HEK293T (cell line): ENCODE results near the gene TPK1.
A peak's percentile ranks its signal among the peaks of the same experiment; 100 is the strongest.

Experiments used
- CTCF ChIA-PET: fragments of 350-600 bp; formaldehyde crosslinking; extraction: SDS; loops from one replicate; lab custom pipeline; 2021; ENCODE audit warnings: antibody characterized with exemption, inconsistent platforms; lab: Yijun Ruan, JAX
- POLR2A ChIA-PET: fragments of 350-600 bp; formaldehyde crosslinking; extraction: SDS; loops from one replicate; lab custom pipeline; 2020; ENCODE audit warnings: antibody characterized with exemption, inconsistent platforms; lab: Yijun Ruan, JAX
- DNase-seq: peaks from one replicate; pipeline ENCODE4 v3.0.0; 2012; ENCODE audit warnings: mixed read lengths; ENCODE audit errors: extremely low spot score
- ARNT ChIP-seq: fragments of 450-650 bp; IDR thresholded peaks from 2 replicates; pipeline ENCODE4 v1.6.1; 2017; ENCODE audit warnings: mild to moderate bottlenecking
- BHLHE40 ChIP-seq: fragments of 450-650 bp; IDR thresholded peaks from 2 replicates; pipeline ENCODE4 v1.6.1; 2016; ENCODE audit warnings: mild to moderate bottlenecking, moderate library complexity, borderline replicate concordance
- CTBP1 ChIP-seq: fragments of 450-650 bp; IDR thresholded peaks from 2 replicates; pipeline ENCODE4 v1.6.1; 2016; ENCODE audit warnings: borderline replicate concordance
- ELF4 ChIP-seq: fragments of 450-650 bp; IDR thresholded peaks from 2 replicates; pipeline ENCODE4 v1.6.1; 2017; ENCODE audit warnings: antibody characterized with exemption
- FOXA1 ChIP-seq: fragments of 450-650 bp; IDR thresholded peaks from 2 replicates; pipeline ENCODE4 v1.6.1; 2016; ENCODE audit warnings: mild to moderate bottlenecking
- FOXK2 ChIP-seq: fragments of 450-650 bp; IDR thresholded peaks from 2 replicates; pipeline ENCODE4 v1.6.1; 2016; ENCODE audit warnings: mild to moderate bottlenecking
- FOXM1 ChIP-seq: fragments of 450-650 bp; IDR thresholded peaks from 2 replicates; pipeline ENCODE4 v1.6.1; 2017; ENCODE audit warnings: mild to moderate bottlenecking, borderline replicate concordance
- HDGF ChIP-seq: fragments of 450-650 bp; IDR thresholded peaks from 2 replicates; pipeline ENCODE4 v1.6.1; 2017; ENCODE audit warnings: antibody characterized with exemption, borderline replicate concordance
- L3MBTL2 ChIP-seq: fragments of 450-650 bp; conservative IDR thresholded peaks from 2 replicates; pipeline ENCODE4 v1.6.1; 2016; ENCODE audit warnings: mild to moderate bottlenecking
- LEF1 ChIP-seq: fragments of 450-650 bp; IDR thresholded peaks from 2 replicates; pipeline ENCODE4 v1.6.1; 2017; ENCODE audit warnings: mild to moderate bottlenecking, borderline replicate concordance
- NFRKB ChIP-seq: fragments of 450-650 bp; IDR thresholded peaks from 2 replicates; pipeline ENCODE4 v1.6.1; 2016; ENCODE audit warnings: mild to moderate bottlenecking, moderate library complexity
- PKNOX1 ChIP-seq: fragments of 450-650 bp; IDR thresholded peaks from 2 replicates; pipeline ENCODE4 v1.6.1; 2016
- SP1 ChIP-seq: fragments of 450-650 bp; IDR thresholded peaks from 2 replicates; pipeline ENCODE4 v1.6.1; 2017
- SUZ12 ChIP-seq: fragments of 450-650 bp; IDR thresholded peaks from 2 replicates; pipeline ENCODE4 v1.6.1; 2016; ENCODE audit warnings: mild to moderate bottlenecking
- TARDBP ChIP-seq: fragments of 450-650 bp; IDR thresholded peaks from 2 replicates; pipeline ENCODE4 v1.6.1; 2016
- ZNF384 ChIP-seq: fragments of 450-650 bp; IDR thresholded peaks from 2 replicates; pipeline ENCODE4 v1.6.1; 2016

The TPK1 gene

GRCh38 chr7:144527051-144527471 lies 308.8 kb downstream of the TPK1 start:
- DNase-seq: peak; percentile 19
- no peak for TF ChIP-seq ZNF384
- TF ChIP-seq PKNOX1: peak; percentile 48; the same call in 1 of the 2 replicates
- ChIA-PET POLR2A (no interaction called here), CTCF (no interaction called here)

- POLR2A ChIA-PET: no interaction called here
- CTCF ChIA-PET: no interaction called here
- DNase-seq: no peak
- TF ChIP-seq ARNT: no peak
- TF ChIP-seq FOXK2: no peak
- TF ChIP-seq SP1: no peak
- no peak for TF ChIP-seq FOXM1
- TF ChIP-seq HDGF: no peak
- TF ChIP-seq LEF1: no peak
- TF ChIP-seq FOXA1: no peak
- no peak for TF ChIP-seq NFRKB
- TF ChIP-seq ELF4: no peak
- TF ChIP-seq BHLHE40: no peak
- no peak for TF ChIP-seq L3MBTL2
- TF ChIP-seq ZNF384: no peak
- TF ChIP-seq TARDBP: no peak
- no peak for TF ChIP-seq PKNOX1
Measured at GRCh38 chr7:144525956-144526355, 309.9 kb downstream of the TPK1 start.

GRCh38 chr7:144524271-144524670 lies 311.6 kb downstream of the TPK1 start:
- POLR2A ChIA-PET: no interaction called here
- no peak for DNase-seq
- CTCF ChIA-PET: interaction anchor here (0.6 kb wide), 1 partner anchor 122 kb away, joined by 3 read pairs; no protein-coding TSS in a partner anchor
- TF ChIP-seq TARDBP (no peak), BHLHE40 (no peak), HDGF (no peak), ARNT (no peak), FOXA1 (no peak), PKNOX1 (no peak), SUZ12 (no peak), FOXM1 (no peak), ZNF384 (no peak)

- DNase-seq: no peak
- TF ChIP-seq NFRKB (no peak), ELF4 (no peak)
- ChIA-PET POLR2A (no interaction called here), CTCF (interaction anchor here (0.6 kb wide), 1 partner anchor 121 kb away, joined by 3 read pairs; no protein-coding TSS in a partner anchor)
Measured at GRCh38 chr7:144523621-144524020, 312.2 kb downstream of the TPK1 start.

- ChIA-PET CTCF (no interaction called here), POLR2A (no interaction called here)
- TF ChIP-seq BHLHE40: no peak
- no peak for TF ChIP-seq TARDBP
- TF ChIP-seq FOXA1: no peak
- no peak for TF ChIP-seq SP1
- TF ChIP-seq L3MBTL2: no peak
- no peak for TF ChIP-seq SUZ12
- TF ChIP-seq CTBP1: no peak
- TF ChIP-seq PKNOX1: no peak
- TF ChIP-seq FOXK2: no peak
- TF ChIP-seq ARNT: no peak
- no peak for TF ChIP-seq ELF4
- no peak for TF ChIP-seq HDGF
- no peak for TF ChIP-seq LEF1
- TF ChIP-seq NFRKB: no peak
- no peak for TF ChIP-seq FOXM1
- no peak for TF ChIP-seq ZNF384
- no peak for DNase-seq
Measured at GRCh38 chr7:144519925-144520324, 315.9 kb downstream of the TPK1 start.

GRCh38 chr7:144518360-144518759 lies 317.5 kb downstream of the TPK1 start:
- no peak for DNase-seq
- no peak for TF ChIP-seq ELF4
- TF ChIP-seq FOXA1: no peak
- TF ChIP-seq ZNF384: no peak
- no peak for TF ChIP-seq TARDBP
- TF ChIP-seq FOXK2: no peak
- TF ChIP-seq HDGF: no peak
- TF ChIP-seq FOXM1: no peak
- no peak for TF ChIP-seq SP1
- TF ChIP-seq BHLHE40: no peak
- TF ChIP-seq SUZ12: no peak
- TF ChIP-seq L3MBTL2: no peak
- TF ChIP-seq PKNOX1: no peak
- no peak for TF ChIP-seq CTBP1
- ChIA-PET POLR2A (no interaction called here), CTCF (no interaction called here)
